GM23338 (cell line): Measurements from ENCODE around the gene ADGRD1. TPM values are rescaled to one million over a fixed set of nuclear protein-coding genes. Genes with fewer than 3 reads are reported as not detected.

Experiments used
- ATAC-seq: fragments of 200-7000 bp; cut with Tn5 transposase; 3 replicates; pipeline ENCODE4 v1.9.1; 2020
- DNase-seq: peaks from one replicate; pipeline ENCODE4 v3.0.0-alpha.2; 2015; ENCODE audit warnings: low spot score
- H2AFZ ChIP-seq: fragments of 200-600 bp; sonication (generic); 2 replicates; pipeline ENCODE4 v1.8.0; 2016; ENCODE audit warnings: antibody characterized with exemption, mild to moderate bottlenecking, moderate library complexity
- H3F3A ChIP-seq: fragments of 200-600 bp; sonication (generic); replicated peaks from 2 replicates; pipeline ENCODE4 v1.8.0; 2017; ENCODE audit warnings: antibody characterized with exemption, mixed run types, low read depth
- H3K27ac ChIP-seq: fragments of 200-600 bp; sonication (generic); 2 replicates; pipeline ENCODE4 v1.6.1; 2016; ENCODE audit warnings: low read depth
- H3K27me3 ChIP-seq: fragments of 200-600 bp; sonication (generic); 2 replicates; pipeline ENCODE4 v1.8.0; 2016; ENCODE audit warnings: mild to moderate bottlenecking, mixed run types, moderate library complexity; ENCODE audit not compliant: insufficient read depth
- H3K36me3 ChIP-seq: fragments of 200-600 bp; sonication (generic); 2 replicates; pipeline ENCODE4 v1.8.0; 2016; ENCODE audit warnings: mild to moderate bottlenecking; ENCODE audit not compliant: insufficient read depth
- H3K4me1 ChIP-seq: fragments of 200-600 bp; sonication (generic); 2 replicates; pipeline ENCODE4 v1.8.0; 2016; ENCODE audit warnings: mild to moderate bottlenecking, moderate library complexity; ENCODE audit not compliant: insufficient read depth
- H3K4me2 ChIP-seq: fragments of 200-600 bp; sonication (generic); 2 replicates; pipeline ENCODE4 v1.7.1; 2017; ENCODE audit warnings: mixed run types
- H3K4me3 ChIP-seq: fragments of 200-600 bp; sonication (generic); 2 replicates; pipeline ENCODE4 v1.6.1; 2016; ENCODE audit warnings: mixed run types
- H3K79me2 ChIP-seq: fragments of 200-600 bp; sonication (generic); replicated peaks from 2 replicates; pipeline ENCODE4 v1.8.0; 2017; ENCODE audit warnings: mild to moderate bottlenecking; ENCODE audit not compliant: insufficient read depth
- H3K9me2 ChIP-seq: fragments of 200-600 bp; sonication (generic); 2 replicates; pipeline ENCODE4 v1.8.0; 2017; ENCODE audit not compliant: insufficient read depth
- H4K20me1 ChIP-seq: fragments of 200-600 bp; sonication (generic); replicated peaks from 2 replicates; pipeline ENCODE4 v1.8.0; 2017; ENCODE audit warnings: mild to moderate bottlenecking; ENCODE audit not compliant: insufficient read depth
- H3K27ac Mint-ChIP-seq: 2 replicates; pipeline ENCODE4 v1.8.0; 2020; ENCODE audit warnings: inconsistent platforms, mild to moderate bottlenecking, moderate library complexity, mixed read lengths
- H3K27me3 Mint-ChIP-seq: 3 replicates; pipeline ENCODE4 v1.8.0; 2022; ENCODE audit warnings: low read depth, mild to moderate bottlenecking, moderate library complexity, mixed read lengths, inconsistent platforms; ENCODE audit not compliant: insufficient read depth, poor library complexity
- H3K36me3 Mint-ChIP-seq: 3 replicates; pipeline ENCODE4 v1.8.0; 2021; ENCODE audit warnings: low read depth, mild to moderate bottlenecking, inconsistent platforms, moderate library complexity, mixed read lengths
- H3K4me1 Mint-ChIP-seq: 3 replicates; pipeline ENCODE4 v1.8.0; 2020; ENCODE audit warnings: mild to moderate bottlenecking, inconsistent platforms, mixed read lengths
- H3K4me3 Mint-ChIP-seq: 3 replicates; pipeline ENCODE4 v1.8.0; 2021; ENCODE audit warnings: moderate library complexity, mild to moderate bottlenecking, inconsistent platforms, mixed read lengths
- H3K9me3 Mint-ChIP-seq: 3 replicates; pipeline ENCODE4 v1.8.0; 2020; ENCODE audit warnings: moderate library complexity, mild to moderate bottlenecking, inconsistent platforms, mixed read lengths
- CREB1 ChIP-seq: fragments of 250-450 bp; sonication (Bioruptor Pico); IDR thresholded peaks from 2 replicates; pipeline ENCODE4 v1.5.0; 2020; ENCODE audit warnings: low read depth, mild to moderate bottlenecking, moderate library complexity
- EZH2 ChIP-seq: fragments of 200-600 bp; sonication (generic); IDR thresholded peaks from one replicate; pipeline ENCODE4 v1.8.0; 2017; ENCODE audit warnings: antibody characterized with exemption, mild to moderate bottlenecking, low read depth; ENCODE audit not compliant: unreplicated experiment
- JUNB ChIP-seq: IDR thresholded peaks from one replicate; pipeline ENCODE4 v1.6.1; 2016; ENCODE audit warnings: antibody characterized with exemption; ENCODE audit not compliant: unreplicated experiment
- POLR2AphosphoS5 ChIP-seq: IDR thresholded peaks from 2 replicates; pipeline ENCODE4 v1.6.1; 2016; ENCODE audit warnings: antibody characterized with exemption, low read depth
- ZNF331 ChIP-seq: fragments of 250-450 bp; sonication (Bioruptor Pico); IDR thresholded peaks from 2 replicates; pipeline ENCODE4 v1.5.0; 2020; ENCODE audit warnings: low read depth, mild to moderate bottlenecking, moderate library complexity
- polyA plus RNA-seq: library from polyadenylated mRNA; unstranded; fragments of >200 nt; fragmentation: Nextera tagmentation; extraction: Ambion mirVana; gene quantifications from 2 replicates; pipeline ENCODE4 v1.2.1, GENCODE V29; 2016
- total RNA-seq: library from RNA; depleted of rRNA; stranded (reverse); fragments of >200 nt; shearing (Covaris generic); gene quantifications from 2 replicates; pipeline ENCODE4 v1.2.3, GENCODE V29; 2014
- TF ChIP-seq, protein P1 (sequence below): IDR thresholded peaks from 2 replicates; pipeline ENCODE4 v1.6.1; 2016; ENCODE audit warnings: antibody characterized with exemption
- TF ChIP-seq, protein P2 (sequence below): fragments of 250-450 bp; sonication (Bioruptor Pico); IDR thresholded peaks from 2 replicates; pipeline ENCODE4 v1.5.0; 2020; ENCODE audit warnings: mild to moderate bottlenecking, moderate library complexity

Gene ADGRD1
- total and polyA plus RNA-seq, 2 experiments from 2014 or later = 1.4 TPM; not detected in 1

DNA sequence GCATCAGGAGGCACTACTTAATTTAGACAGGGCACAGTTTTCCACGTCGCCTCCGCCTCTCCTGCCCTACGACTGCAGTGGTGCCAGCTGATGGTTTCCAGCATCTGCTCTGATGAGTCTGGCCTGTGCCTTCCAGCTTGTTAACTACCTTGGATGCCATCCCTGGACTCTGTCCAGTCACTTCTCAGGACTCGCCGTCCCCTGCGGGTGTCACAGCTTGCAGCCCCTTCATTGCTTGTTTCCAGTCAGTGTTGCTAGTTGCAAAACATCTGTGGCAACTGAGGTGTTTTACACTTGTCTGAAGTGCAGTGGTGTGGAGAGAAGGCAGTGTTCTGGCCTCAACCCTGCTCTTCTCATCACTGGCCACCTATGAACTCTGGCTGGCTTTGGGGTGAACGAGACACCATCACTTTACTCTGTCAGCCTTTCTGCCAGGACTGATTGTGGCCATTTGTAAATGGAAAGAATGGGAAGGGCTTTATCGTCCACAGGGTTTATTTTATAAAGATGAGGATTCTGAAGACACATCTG lies 8.3 kb downstream of the ADGRD1 start:
- no peaks in the 10 kb centered on the region for H3K4me1 Mint-ChIP-seq

DNA sequence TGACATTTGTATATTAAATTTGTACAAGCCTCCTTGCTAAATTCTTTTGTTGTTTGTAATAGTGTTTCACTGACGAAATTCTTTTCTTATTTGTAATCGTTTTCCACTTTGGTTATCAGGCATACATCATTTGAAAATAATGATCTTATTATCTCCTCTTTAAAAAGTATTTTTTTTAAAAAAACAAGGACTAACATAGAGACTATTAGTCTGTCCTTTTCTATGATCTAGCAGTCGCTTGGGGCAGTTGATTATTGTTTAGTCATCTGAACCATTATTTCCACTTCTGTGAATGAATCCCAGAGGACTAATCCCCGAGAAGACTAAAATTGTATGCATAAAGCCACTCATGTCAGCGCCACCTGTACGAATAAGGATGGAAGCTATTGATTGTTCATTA lies 11.5 kb downstream of the ADGRD1 start:
- H3F3A ChIP-seq = no peaks in the 10 kb centered on the region
- TF ChIP-seq POLR2AphosphoS5 = no peak
- TF ChIP-seq, protein P1, sequence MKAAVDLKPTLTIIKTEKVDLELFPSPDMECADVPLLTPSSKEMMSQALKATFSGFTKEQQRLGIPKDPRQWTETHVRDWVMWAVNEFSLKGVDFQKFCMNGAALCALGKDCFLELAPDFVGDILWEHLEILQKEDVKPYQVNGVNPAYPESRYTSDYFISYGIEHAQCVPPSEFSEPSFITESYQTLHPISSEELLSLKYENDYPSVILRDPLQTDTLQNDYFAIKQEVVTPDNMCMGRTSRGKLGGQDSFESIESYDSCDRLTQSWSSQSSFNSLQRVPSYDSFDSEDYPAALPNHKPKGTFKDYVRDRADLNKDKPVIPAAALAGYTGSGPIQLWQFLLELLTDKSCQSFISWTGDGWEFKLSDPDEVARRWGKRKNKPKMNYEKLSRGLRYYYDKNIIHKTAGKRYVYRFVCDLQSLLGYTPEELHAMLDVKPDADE = no peak
- TF ChIP-seq CREB1 = no peak
- TF ChIP-seq EZH2 = no peak
- no peak for TF ChIP-seq JUNB
- TF ChIP-seq ZNF331 (CRISPR knock-in tag) = no peak
- no peak overlapping the region for H3K4me3 Mint-ChIP-seq
- H3K4me1 Mint-ChIP-seq = no peaks in the 10 kb centered on the region
- no peaks in the 10 kb centered on the region for H3K27me3 ChIP-seq
- no peaks in the 10 kb centered on the region for H3K9me3 Mint-ChIP-seq
- H3K9me2 ChIP-seq = no peaks in the 10 kb centered on the region
- H3K4me2 ChIP-seq = no peak overlapping the region
- H4K20me1 ChIP-seq = no peaks in the 10 kb centered on the region
- H3K36me3 Mint-ChIP-seq = no peaks in the 10 kb centered on the region
- H2AFZ ChIP-seq = no peak overlapping the region
- DNase-seq (no peak), ATAC-seq (no peak)
- no peaks in the 10 kb centered on the region for H3K4me1 ChIP-seq
- no peaks in the 10 kb centered on the region for H3K79me2 ChIP-seq
- no peaks in the 10 kb centered on the region; the same call in 1 of the 2 replicates for H3K36me3 ChIP-seq
- no peak overlapping the region for H3K27ac ChIP-seq
- no peak overlapping the region for H3K4me3 ChIP-seq
- peaks cover 11% of the 10 kb centered on the region for H3K27me3 Mint-ChIP-seq
- H3K27ac Mint-ChIP-seq = no peak overlapping the region

More for the DNA sequence above, 8.3 kb downstream of the ADGRD1 start:
- Mint-ChIP-seq H3K4me3 (no peak overlapping the region), H3K36me3 (no peaks in the 10 kb centered on the region), H3K27me3 (peaks cover 10% of the 10 kb centered on the region), H3K9me3 (no peaks in the 10 kb centered on the region), H3K27ac (no peak overlapping the region)
- Histone ChIP-seq H3K4me3 (no peak overlapping the region), H3K4me1 (no peaks in the 10 kb centered on the region), H4K20me1 (no peaks in the 10 kb centered on the region), H3K27ac (no peak overlapping the region), H3K9me2 (peaks cover 1% of the 10 kb centered on the region; the same call in 1 of the 2 replicates), H3K36me3 (no peaks in the 10 kb centered on the region), H3K79me2 (no peaks in the 10 kb centered on the region), H3F3A (peaks cover 5% of the 10 kb centered on the region), H3K4me2 (no peak overlapping the region), H2AFZ (no peak overlapping the region; the same call in 1 of the 2 replicates), H3K27me3 (no peaks in the 10 kb centered on the region)
- DNase-seq = no peak
- TF ChIP-seq ZNF331 (CRISPR knock-in tag) = no peak
- ATAC-seq = no peak

DNA sequence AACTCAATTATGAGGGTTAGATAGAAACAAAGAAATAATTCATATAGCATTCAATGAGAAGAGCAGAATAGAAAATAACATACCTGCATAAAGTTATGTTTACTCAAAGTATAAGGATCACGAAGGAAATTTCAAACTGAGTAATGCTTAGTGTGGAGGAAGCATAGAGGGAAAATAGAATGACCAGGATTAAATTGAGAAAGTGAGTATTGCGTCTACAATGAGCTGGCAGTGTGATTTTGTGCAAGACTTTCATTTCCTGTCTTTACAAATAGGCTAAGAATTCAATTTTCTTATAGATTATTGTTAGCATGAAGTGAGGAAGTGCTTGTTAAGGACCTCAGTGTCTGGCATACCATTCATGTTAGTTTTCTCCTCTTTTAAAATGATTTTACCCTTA lies 12.0 kb downstream of the ADGRD1 start:
- no peaks in the 10 kb centered on the region for H3K4me1 Mint-ChIP-seq
- H3K4me3 Mint-ChIP-seq = no peak overlapping the region

More for the DNA sequence above, 12.0 kb downstream of the ADGRD1 start:
- no peak overlapping the region for H3K27ac Mint-ChIP-seq
- no peak for ATAC-seq
- H3K79me2 ChIP-seq = no peaks in the 10 kb centered on the region
- no peaks in the 10 kb centered on the region for H3K36me3 Mint-ChIP-seq
- H3K4me3 ChIP-seq = no peak overlapping the region
- no peaks in the 10 kb centered on the region for H3K4me1 ChIP-seq
- no peaks in the 10 kb centered on the region for H4K20me1 ChIP-seq
- H3K27ac ChIP-seq = no peak overlapping the region
- H2AFZ ChIP-seq = no peak overlapping the region
- no peak for DNase-seq
- no peak overlapping the region for H3K4me2 ChIP-seq
- TF ChIP-seq, protein P2, sequence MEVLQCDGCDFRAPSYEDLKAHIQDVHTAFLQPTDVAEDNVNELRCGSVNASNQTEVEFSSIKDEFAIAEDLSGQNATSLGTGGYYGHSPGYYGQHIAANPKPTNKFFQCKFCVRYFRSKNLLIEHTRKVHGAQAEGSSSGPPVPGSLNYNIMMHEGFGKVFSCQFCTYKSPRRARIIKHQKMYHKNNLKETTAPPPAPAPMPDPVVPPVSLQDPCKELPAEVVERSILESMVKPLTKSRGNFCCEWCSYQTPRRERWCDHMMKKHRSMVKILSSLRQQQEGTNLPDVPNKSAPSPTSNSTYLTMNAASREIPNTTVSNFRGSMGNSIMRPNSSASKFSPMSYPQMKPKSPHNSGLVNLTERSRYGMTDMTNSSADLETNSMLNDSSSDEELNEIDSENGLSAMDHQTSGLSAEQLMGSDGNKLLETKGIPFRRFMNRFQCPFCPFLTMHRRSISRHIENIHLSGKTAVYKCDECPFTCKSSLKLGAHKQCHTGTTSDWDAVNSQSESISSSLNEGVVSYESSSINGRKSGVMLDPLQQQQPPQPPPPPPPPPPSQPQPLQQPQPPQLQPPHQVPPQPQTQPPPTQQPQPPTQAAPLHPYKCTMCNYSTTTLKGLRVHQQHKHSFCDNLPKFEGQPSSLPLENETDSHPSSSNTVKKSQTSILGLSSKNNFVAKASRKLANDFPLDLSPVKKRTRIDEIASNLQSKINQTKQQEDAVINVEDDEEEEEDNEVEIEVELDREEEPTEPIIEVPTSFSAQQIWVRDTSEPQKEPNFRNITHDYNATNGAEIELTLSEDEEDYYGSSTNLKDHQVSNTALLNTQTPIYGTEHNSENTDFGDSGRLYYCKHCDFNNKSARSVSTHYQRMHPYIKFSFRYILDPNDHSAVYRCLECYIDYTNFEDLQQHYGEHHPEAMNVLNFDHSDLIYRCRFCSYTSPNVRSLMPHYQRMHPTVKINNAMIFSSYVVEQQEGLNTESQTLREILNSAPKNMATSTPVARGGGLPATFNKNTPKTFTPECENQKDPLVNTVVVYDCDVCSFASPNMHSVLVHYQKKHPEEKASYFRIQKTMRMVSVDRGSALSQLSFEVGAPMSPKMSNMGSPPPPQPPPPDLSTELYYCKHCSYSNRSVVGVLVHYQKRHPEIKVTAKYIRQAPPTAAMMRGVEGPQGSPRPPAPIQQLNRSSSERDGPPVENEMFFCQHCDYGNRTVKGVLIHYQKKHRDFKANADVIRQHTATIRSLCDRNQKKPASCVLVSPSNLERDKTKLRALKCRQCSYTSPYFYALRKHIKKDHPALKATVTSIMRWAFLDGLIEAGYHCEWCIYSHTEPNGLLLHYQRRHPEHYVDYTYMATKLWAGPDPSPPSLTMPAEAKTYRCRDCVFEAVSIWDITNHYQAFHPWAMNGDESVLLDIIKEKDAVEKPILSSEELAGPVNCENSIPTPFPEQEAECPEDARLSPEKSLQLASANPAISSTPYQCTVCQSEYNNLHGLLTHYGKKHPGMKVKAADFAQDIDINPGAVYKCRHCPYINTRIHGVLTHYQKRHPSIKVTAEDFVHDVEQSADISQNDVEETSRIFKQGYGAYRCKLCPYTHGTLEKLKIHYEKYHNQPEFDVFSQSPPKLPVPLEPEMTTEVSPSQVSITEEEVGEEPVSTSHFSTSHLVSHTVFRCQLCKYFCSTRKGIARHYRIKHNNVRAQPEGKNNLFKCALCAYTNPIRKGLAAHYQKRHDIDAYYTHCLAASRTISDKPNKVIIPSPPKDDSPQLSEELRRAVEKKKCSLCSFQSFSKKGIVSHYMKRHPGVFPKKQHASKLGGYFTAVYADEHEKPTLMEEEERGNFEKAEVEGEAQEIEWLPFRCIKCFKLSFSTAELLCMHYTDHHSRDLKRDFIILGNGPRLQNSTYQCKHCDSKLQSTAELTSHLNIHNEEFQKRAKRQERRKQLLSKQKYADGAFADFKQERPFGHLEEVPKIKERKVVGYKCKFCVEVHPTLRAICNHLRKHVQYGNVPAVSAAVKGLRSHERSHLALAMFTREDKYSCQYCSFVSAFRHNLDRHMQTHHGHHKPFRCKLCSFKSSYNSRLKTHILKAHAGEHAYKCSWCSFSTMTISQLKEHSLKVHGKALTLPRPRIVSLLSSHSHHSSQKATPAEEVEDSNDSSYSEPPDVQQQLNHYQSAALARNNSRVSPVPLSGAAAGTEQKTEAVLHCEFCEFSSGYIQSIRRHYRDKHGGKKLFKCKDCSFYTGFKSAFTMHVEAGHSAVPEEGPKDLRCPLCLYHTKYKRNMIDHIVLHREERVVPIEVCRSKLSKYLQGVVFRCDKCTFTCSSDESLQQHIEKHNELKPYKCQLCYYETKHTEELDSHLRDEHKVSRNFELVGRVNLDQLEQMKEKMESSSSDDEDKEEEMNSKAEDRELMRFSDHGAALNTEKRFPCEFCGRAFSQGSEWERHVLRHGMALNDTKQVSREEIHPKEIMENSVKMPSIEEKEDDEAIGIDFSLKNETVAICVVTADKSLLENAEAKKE (CRISPR knock-in tag) = no peak
- H3K36me3 ChIP-seq = no peaks in the 10 kb centered on the region; the same call in 1 of the 2 replicates
- no peaks in the 10 kb centered on the region for H3F3A ChIP-seq
- H3K9me3 Mint-ChIP-seq = no peaks in the 10 kb centered on the region
- peaks cover 11% of the 10 kb centered on the region for H3K27me3 Mint-ChIP-seq
- no peaks in the 10 kb centered on the region for H3K9me2 ChIP-seq
- no peaks in the 10 kb centered on the region for H3K27me3 ChIP-seq
